ENCODE results near the gene ANKRD26. TPM values are rescaled to one million over a fixed set of nuclear protein-coding genes. Genes with fewer than 3 reads are reported as not detected.

ANKRD26 gene
- total and polyA plus RNA-seq, 2 donors (not counting 1 experiment from before 2014, with no cell fraction given) = 0.67 to 10.5 TPM

DNA sequence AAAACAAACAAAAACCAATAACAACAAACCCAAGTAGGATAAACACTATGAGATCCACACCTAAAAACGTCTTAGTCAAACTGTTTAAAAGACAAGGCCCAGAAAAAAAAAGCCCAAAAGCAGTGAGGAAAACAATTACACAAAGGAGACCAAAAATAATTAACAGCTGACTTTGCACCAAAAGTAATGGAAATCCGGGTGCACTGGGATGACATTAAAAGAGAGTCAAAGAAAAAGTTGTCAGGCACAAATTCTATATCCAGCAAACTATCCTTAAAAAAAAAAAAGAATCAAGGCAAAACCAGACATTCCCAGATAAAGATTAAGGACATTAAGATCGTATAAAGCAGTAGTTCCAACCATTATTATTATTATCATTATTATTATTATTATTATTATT, 7.9 kb upstream of the ANKRD26 start:
- Mint-ChIP-seq H3K4me1 (no peaks in the 10 kb centered on the region), H3K27me3 (no peaks in the 10 kb centered on the region), H3K4me3 (no peak overlapping the region), H3K27ac (no peak overlapping the region), H3K9me3 (ENCODE audit: insufficient read depth) (no peaks in the 10 kb centered on the region)
- Histone ChIP-seq H3K9ac (ENCODE audit: low read length) (no peak overlapping the region), H3K9me3 (ENCODE audit: control extremely low read depth in 1 of 3, control insufficient read depth in 2 of 3, insufficient read depth in 1 of 3, low read length in 2 of 3) (peaks cover 0 to 10% (median 1%) of the 10 kb centered on the region in 3 donors), H2AFZ (ENCODE audit: insufficient read depth, low read depth, low read length, poor library complexity, severe bottlenecking) (no peak overlapping the region), H3K4me3 (ENCODE audit: control extremely low read depth in 1 of 5, extremely low read depth in 1 of 5, insufficient read depth in 1 of 5, low read depth in 2 of 5, low read length in 4 of 5) (no peak overlapping the region), H3K79me2 (ENCODE audit: control insufficient read depth, insufficient read depth, low read length) (no peaks in the 10 kb centered on the region), H3K27me3 (replicated peaks in 1 of 4; ENCODE audit: control extremely low read depth in 1 of 4, control insufficient read depth in 3 of 4, insufficient read depth in 4 of 4, low read length in 3 of 4) (no peaks in the 10 kb centered on the region), H3K36me3 (replicated peaks in 1 of 2; ENCODE audit: control extremely low read depth in 1 of 2, control insufficient read depth in 1 of 2, extremely low read depth in 1 of 2, insufficient read depth in 2 of 2, low read length in 1 of 2) (peaks cover 3 to 27% of the 10 kb centered on the region in 2 experiments), H3K4me1 (ENCODE audit: control insufficient read depth in 2 of 2, insufficient read depth in 2 of 2, low read length in 2 of 2) (no peaks in the 10 kb centered on the region), H4K20me1 (ENCODE audit: control insufficient read depth, insufficient read depth, low read length, poor library complexity, severe bottlenecking) (no peaks in the 10 kb centered on the region), H3K4me2 (replicated peaks; ENCODE audit: low read depth, low read length, poor library complexity, severe bottlenecking) (no peak overlapping the region), H3K27ac (ENCODE audit: low read length in 2 of 2) (no peak overlapping the region)
- no CpG with 5 or more reads among the region's 3 CpGs for WGBS (ENCODE audit: insufficient coverage)
- CTCF ChIA-PET = no interaction called here
- DNase-seq = no peak
- no peak for ATAC-seq (ENCODE audit: low read depth)
- POLR2A ChIA-PET = no interaction called here
- intact Hi-C loops (cut with micrococcal nuclease) = no loop called here
- TF ChIP-seq EZH2 (IDR thresholded peaks at IDR 0.05; ENCODE audit: borderline replicate concordance, insufficient read depth, low read depth, low read length, poor library complexity, severe bottlenecking) = no peak
- TF ChIP-seq, protein P1, sequence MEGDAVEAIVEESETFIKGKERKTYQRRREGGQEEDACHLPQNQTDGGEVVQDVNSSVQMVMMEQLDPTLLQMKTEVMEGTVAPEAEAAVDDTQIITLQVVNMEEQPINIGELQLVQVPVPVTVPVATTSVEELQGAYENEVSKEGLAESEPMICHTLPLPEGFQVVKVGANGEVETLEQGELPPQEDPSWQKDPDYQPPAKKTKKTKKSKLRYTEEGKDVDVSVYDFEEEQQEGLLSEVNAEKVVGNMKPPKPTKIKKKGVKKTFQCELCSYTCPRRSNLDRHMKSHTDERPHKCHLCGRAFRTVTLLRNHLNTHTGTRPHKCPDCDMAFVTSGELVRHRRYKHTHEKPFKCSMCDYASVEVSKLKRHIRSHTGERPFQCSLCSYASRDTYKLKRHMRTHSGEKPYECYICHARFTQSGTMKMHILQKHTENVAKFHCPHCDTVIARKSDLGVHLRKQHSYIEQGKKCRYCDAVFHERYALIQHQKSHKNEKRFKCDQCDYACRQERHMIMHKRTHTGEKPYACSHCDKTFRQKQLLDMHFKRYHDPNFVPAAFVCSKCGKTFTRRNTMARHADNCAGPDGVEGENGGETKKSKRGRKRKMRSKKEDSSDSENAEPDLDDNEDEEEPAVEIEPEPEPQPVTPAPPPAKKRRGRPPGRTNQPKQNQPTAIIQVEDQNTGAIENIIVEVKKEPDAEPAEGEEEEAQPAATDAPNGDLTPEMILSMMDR (IDR thresholded peaks at IDR 0.05) = no peak

DNA sequence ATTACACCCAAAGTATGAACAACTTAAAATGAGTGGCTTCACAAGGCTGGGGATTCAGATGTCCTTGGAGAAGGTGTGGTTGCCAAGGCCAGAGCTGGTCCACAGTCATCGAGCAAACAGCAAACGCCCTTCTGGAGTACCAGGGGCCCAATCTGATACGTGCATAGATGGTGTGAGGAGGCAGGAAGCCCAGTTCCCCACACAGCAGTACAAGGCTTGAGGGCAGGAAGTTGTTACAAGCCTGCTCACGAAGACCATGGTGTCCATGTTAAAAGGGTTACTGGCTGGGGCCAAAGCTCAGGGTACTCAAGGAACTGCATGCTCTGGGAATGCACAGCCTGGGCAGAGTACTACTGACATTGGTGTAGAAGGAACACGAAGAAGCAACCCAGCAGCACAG, 4.6 kb upstream of the ANKRD26 start:
- 83% methylated on average over 5 of the region's 5 CpGs for WGBS (ENCODE audit: insufficient coverage)
- ChIA-PET CTCF (interaction anchor here (0.7 kb wide), 1 partner anchor 8 kb away, joined by 3 read pairs; no protein-coding TSS in a partner anchor), POLR2A (no interaction called here)
- Histone ChIP-seq H3K27me3 (replicated peaks in 1 of 4; ENCODE audit: control extremely low read depth in 1 of 4, control insufficient read depth in 3 of 4, insufficient read depth in 4 of 4, low read length in 3 of 4) (no peaks in the 10 kb centered on the region), H3K79me2 (ENCODE audit: control insufficient read depth, insufficient read depth, low read length) (no peaks in the 10 kb centered on the region), H3K4me3 (ENCODE audit: control extremely low read depth in 1 of 5, extremely low read depth in 1 of 5, insufficient read depth in 1 of 5, low read depth in 2 of 5, low read length in 4 of 5) (no peak overlapping the region), H3K27ac (ENCODE audit: low read length in 2 of 2) (no peak overlapping the region), H4K20me1 (ENCODE audit: control insufficient read depth, insufficient read depth, low read length, poor library complexity, severe bottlenecking) (no peaks in the 10 kb centered on the region), H3K9ac (ENCODE audit: low read length) (no peak overlapping the region), H3K36me3 (replicated peaks in 1 of 2; ENCODE audit: control extremely low read depth in 1 of 2, control insufficient read depth in 1 of 2, extremely low read depth in 1 of 2, insufficient read depth in 2 of 2, low read length in 1 of 2) (no peaks in the 10 kb centered on the region), H3K4me1 (ENCODE audit: control insufficient read depth in 2 of 2, insufficient read depth in 2 of 2, low read length in 2 of 2) (peaks cover 7 to 10% of the 10 kb centered on the region in 2 donors), H3K9me3 (ENCODE audit: control extremely low read depth in 1 of 3, control insufficient read depth in 2 of 3, insufficient read depth in 1 of 3, low read length in 2 of 3) (peaks cover 0 to 10% (median 1%) of the 10 kb centered on the region in 3 donors), H2AFZ (ENCODE audit: insufficient read depth, low read depth, low read length, poor library complexity, severe bottlenecking) (no peak overlapping the region), H3K4me2 (replicated peaks; ENCODE audit: low read depth, low read length, poor library complexity, severe bottlenecking) (no peak overlapping the region)
- intact Hi-C loops (cut with micrococcal nuclease) = loop anchor here (5.0 kb wide), 1 partner anchor 137 kb away; the partner anchor contains the start of gene ACBD5
- peaks cover 15% of the 10 kb centered on the region for H3K4me1 Mint-ChIP-seq
- no peak overlapping the region for H3K4me3 Mint-ChIP-seq
- TF ChIP-seq, protein P1 (IDR thresholded peaks at IDR 0.05) = no peak
- TF ChIP-seq EZH2 (IDR thresholded peaks at IDR 0.05; ENCODE audit: borderline replicate concordance, insufficient read depth, low read depth, low read length, poor library complexity, severe bottlenecking) = no peak
- ATAC-seq (ENCODE audit: low read depth) (no peak), DNase-seq (no peak)
- H3K27ac Mint-ChIP-seq = no peak overlapping the region
- H3K27me3 Mint-ChIP-seq = no peaks in the 10 kb centered on the region
- no peaks in the 10 kb centered on the region for H3K9me3 Mint-ChIP-seq (ENCODE audit: insufficient read depth)

Measured in B cell (primary cell).